GM18511 (cell line): Measurements from ENCODE around the gene DSC1.
"Not testable (repeated sequence)": the region's sequence is repeated elsewhere in the genome, so short reads cannot be mapped to it uniquely, and the experiment has no call there.

Source experiments
- ATAC-seq: cut with Tn5 transposase; IDR thresholded peaks from one replicate; pipeline ENCODE4 v1.9.1; 2021; ENCODE audit warnings: mild to moderate bottlenecking, moderate library complexity; ENCODE audit not compliant: unreplicated experiment

DSC1 gene

GRCh38 chr18:31171144-31171839 lies 8.6 kb upstream of the DSC1 start:
- ATAC-seq, result no peak

GRCh38 chr18:31170335-31170734 lies 7.7 kb upstream of the DSC1 start:
- no peak for ATAC-seq

GRCh38 chr18:31162419-31162793 lies 250 bp downstream of the DSC1 start:
- no peak for ATAC-seq

GRCh38 chr18:31161757-31162418 lies 768 bp downstream of the DSC1 start:
- no peak for ATAC-seq

GRCh38 chr18:31156821-31157763 lies 5.6 kb downstream of the DSC1 start:
- ATAC-seq, result no peak

GRCh38 chr18:31155498-31155897 lies 7.2 kb downstream of the DSC1 start:
- no peak for ATAC-seq

- ATAC-seq, result no peak
These were observed 8.5 kb downstream of the DSC1 start for GRCh38 chr18:31154181-31154580.

- ATAC-seq, result no peak
These were observed 13.3 kb downstream of the DSC1 start for GRCh38 chr18:31149351-31149750.

- no peak for ATAC-seq
These were observed 14.1 kb downstream of the DSC1 start for GRCh38 chr18:31148600-31148999.

GRCh38 chr18:31146809-31147208 lies 15.8 kb downstream of the DSC1 start:
- no peak for ATAC-seq

- ATAC-seq, result no peak
These were observed 19.6 kb downstream of the DSC1 start for GRCh38 chr18:31143025-31143424.

- no peak for ATAC-seq
These were observed 23.9 kb downstream of the DSC1 start for GRCh38 chr18:31138709-31139108.

- ATAC-seq, result no peak
These were observed 27.6 kb downstream of the DSC1 start for GRCh38 chr18:31134988-31135529.

- no peak for ATAC-seq
These were observed 33.1 kb downstream of the DSC1 start for GRCh38 chr18:31129398-31130115.

- ATAC-seq, result no peak
These were observed 36.8 kb downstream of the DSC1 start for GRCh38 chr18:31125878-31126277.

GRCh38 chr18:31123125-31123524 lies 39.5 kb downstream of the DSC1 start:
- ATAC-seq, result not testable (repeated sequence)

GRCh38 chr18:31120594-31120993 lies 42.1 kb downstream of the DSC1 start:
- ATAC-seq, result no peak

- ATAC-seq, result no peak
These were observed 45.6 kb downstream of the DSC1 start for GRCh38 chr18:31116853-31117595.

GRCh38 chr18:31112804-31113203 lies 49.9 kb downstream of the DSC1 start:
- no peak for ATAC-seq

GRCh38 chr18:31105733-31106132 lies 56.9 kb downstream of the DSC1 start:
- ATAC-seq, result no peak
